ENCODE measurements around the gene PGBD2. TPM values are rescaled to one million over a fixed set of nuclear protein-coding genes. Genes with fewer than 3 reads are reported as not detected.

The PGBD2 gene
- total and polyA plus RNA-seq, 9 of the 15 experiments (the other 6 are each of a cell fraction or from before 2014, with no cell fraction given), result 11.9 to 21.8 (median 14.7) TPM

GRCh38 chr1:248926401-248927182, 20.6 kb downstream of the PGBD2 start (continued):
- TF ChIP-seq ZBTB49 (CRISPR knock-in tag; IDR thresholded peaks at IDR 0.05; ENCODE audit: borderline replicate concordance), result no peak
- TF ChIP-seq RREB1 (CRISPR knock-in tag; IDR thresholded peaks at IDR 0.05), result no peak
- TF ChIP-seq CBFA2T3 (IDR thresholded peaks at IDR 0.05), result peak; percentile 49
- no peak for TF ChIP-seq TAF7 (tag; IDR thresholded peaks at IDR 0.05)
- TF ChIP-seq PATZ1 (CRISPR knock-in tag; IDR thresholded peaks at IDR 0.05; ENCODE audit: borderline replicate concordance), result no peak
- TF ChIP-seq DMBX1 (CRISPR knock-in tag; IDR thresholded peaks at IDR 0.05; ENCODE audit: borderline replicate concordance), result no peak
- no peak for TF ChIP-seq STAG1 (CRISPR knock-in tag; IDR thresholded peaks at IDR 0.05; ENCODE audit: borderline replicate concordance)
- no peak for TF ChIP-seq HINFP (tag; conservative IDR thresholded peaks at IDR 0.05; ENCODE audit: low read depth)
- TF ChIP-seq ZNF263 (CRISPR knock-in tag; IDR thresholded peaks at IDR 0.05; ENCODE audit: borderline replicate concordance), result peak; percentile 16; the same call in 1 of the 2 replicates
- TF ChIP-seq TSC22D4 (tag; IDR thresholded peaks at IDR 0.05), result no peak
- TF ChIP-seq PTRF (tag; IDR thresholded peaks at IDR 0.05), result no peak
- no peak for TF ChIP-seq MXD1 (CRISPR knock-in tag; IDR thresholded peaks at IDR 0.05; ENCODE audit: borderline replicate concordance, poor library complexity, severe bottlenecking)
